ENCODE results near the gene LRTM1.

The LRTM1 gene

DNA sequence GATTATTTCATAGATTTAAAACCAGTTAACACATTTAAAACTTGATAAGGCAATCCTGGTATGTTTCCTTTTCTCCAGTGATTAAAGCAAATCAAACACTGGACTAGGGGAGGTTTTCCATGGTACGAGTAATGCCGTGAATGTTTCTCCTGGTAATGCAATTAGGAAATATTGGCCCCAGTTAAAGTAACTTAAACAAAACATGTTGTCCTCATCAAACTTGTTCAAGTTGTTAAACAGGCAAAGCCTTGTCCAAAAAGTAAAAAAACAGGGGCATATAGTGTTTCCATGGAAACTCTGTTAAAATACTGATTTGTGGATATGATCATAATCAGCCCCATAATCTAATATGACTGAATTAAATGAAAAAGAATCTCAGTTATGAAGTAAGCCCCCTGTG lies 13.1 kb upstream of the LRTM1 start:
- no peak for DNase-seq (ENCODE audit: low read depth in 2 of 2)

DNA sequence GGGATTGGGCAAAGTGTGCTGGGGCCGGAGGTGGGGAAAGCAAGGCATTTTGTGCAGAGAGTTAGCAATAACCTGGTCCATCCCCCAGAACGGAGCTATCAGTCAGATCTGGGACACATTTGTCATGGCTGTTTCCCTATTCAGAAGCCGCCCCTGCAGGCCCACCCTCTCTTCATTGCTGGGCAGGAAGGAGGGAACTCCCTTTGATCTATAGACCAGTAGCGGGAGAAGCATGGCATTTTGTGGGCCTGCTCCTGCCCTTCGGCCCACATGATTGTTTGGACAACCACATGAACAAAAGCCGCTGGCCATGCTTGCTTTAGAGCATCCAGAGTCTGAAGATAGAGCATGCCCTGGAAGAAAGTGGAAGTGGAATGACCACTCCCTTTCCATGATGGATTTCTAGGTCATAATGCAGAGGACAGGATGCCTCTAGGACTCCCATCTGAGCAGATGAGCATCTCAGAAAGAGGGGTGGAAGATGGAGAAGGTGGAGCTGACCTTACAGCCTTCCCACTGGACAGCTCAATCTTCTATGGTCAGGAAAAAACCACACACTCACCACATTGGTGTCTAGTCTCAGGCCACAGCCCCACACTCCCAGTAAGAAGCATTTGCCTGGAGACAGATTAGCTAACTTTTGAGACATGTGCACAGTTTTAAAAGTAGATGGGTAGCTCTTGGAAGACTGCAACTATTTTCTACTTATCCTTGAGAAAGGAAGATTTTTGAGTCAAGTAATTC lies 11.9 kb upstream of the LRTM1 start:
- no peak for DNase-seq (ENCODE audit: low read depth in 2 of 2)

GRCh38 chr3:54936561-54936960 lies 8.7 kb upstream of the LRTM1 start:
- no peak for DNase-seq (ENCODE audit: low read depth in 2 of 2)

GRCh38 chr3:54935869-54936268 lies 8.0 kb upstream of the LRTM1 start:
- DNase-seq (ENCODE audit: low read depth in 2 of 2), result no peak

GRCh38 chr3:54932606-54933005 lies 4.7 kb upstream of the LRTM1 start:
- DNase-seq (ENCODE audit: low read depth in 2 of 2), result no peak

GRCh38 chr3:54931182-54931581 lies 3.3 kb upstream of the LRTM1 start:
- no peak for DNase-seq (ENCODE audit: low read depth in 2 of 2)

DNA sequence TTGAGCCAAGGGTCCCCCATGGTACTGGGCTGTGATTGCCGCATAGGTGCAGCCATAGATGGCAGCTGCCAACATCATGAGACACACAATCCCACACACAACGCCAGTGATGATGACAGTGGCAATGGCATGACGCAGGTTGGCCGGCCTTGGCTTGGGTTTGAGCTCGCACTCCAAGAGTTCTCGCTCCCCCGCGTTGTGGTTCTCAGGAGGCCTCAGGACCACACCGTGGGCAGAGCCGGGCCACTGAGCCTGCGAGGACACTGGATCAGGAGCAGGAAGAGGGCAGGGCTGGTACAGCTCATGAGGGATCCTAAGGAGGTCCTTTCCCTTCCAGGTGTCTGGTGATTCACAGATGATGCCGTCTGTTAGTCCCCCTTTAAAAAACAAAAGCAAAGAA lies 9.3 kb downstream of the LRTM1 start:
- DNase-seq (ENCODE audit: low read depth in 2 of 2), result no peak

GRCh38 chr3:54917862-54918261 lies 10.0 kb downstream of the LRTM1 start:
- DNase-seq (ENCODE audit: low read depth in 2 of 2), result no peak

DNA sequence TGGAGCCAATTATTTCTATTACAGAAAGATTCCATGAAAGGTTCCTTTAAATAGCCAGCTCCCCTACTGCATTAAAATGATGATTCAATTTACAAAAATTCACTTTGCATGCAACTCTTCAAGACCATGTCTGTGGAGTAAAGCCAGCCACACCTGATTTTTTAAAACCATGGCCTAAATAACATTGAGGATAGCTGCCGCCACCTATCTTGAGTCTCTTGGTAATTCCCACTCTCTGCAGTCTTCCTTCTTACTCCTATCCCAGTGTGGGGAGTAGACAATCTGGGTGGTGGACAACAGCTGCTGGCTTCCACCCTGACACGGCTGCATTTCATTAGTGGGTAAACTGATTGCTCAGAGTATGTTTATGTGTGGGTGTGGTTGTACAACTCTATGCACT lies 10.7 kb downstream of the LRTM1 start:
- DNase-seq (ENCODE audit: low read depth in 2 of 2), result no peak

- DNase-seq (ENCODE audit: low read depth in 2 of 2), result no peak
These were observed 11.1 kb downstream of the LRTM1 start for GRCh38 chr3:54916732-54917131.

- DNase-seq (ENCODE audit: low read depth in 2 of 2), result no peak
These were observed 11.9 kb downstream of the LRTM1 start for GRCh38 chr3:54915976-54916375.

- DNase-seq (ENCODE audit: low read depth in 2 of 2), result no peak
These were observed 12.7 kb downstream of the LRTM1 start for GRCh38 chr3:54915181-54915580.

DNA sequence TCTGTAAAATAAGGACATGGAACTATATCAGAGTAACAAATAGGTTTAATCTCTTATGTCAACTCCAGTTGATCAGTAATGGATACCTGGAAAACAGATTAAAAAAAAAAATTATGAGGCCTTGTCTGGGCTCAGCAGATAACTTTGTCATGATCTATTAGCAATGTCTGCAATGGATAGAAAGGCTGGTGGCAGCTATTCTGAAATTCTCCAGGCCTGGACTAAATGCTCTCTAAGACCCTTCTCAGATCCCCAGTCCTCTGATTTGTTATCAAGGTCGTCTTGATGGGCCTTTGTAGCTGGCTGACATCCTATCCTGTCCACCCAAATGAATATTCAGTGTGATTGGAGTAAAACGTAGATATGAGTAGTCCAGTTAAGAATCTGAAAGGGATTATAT lies 13.7 kb downstream of the LRTM1 start:
- DNase-seq (ENCODE audit: low read depth in 2 of 2), result no peak

- no peak for DNase-seq (ENCODE audit: low read depth in 2 of 2)
These were observed 18.7 kb downstream of the LRTM1 start for GRCh38 chr3:54909191-54909590.

GRCh38 chr3:54906763-54907162 lies 21.1 kb downstream of the LRTM1 start:
- DNase-seq (ENCODE audit: low read depth in 2 of 2), result no peak

- DNase-seq (ENCODE audit: low read depth in 2 of 2), result no peak
These were observed 21.9 kb downstream of the LRTM1 start for GRCh38 chr3:54905920-54906319.

DNA sequence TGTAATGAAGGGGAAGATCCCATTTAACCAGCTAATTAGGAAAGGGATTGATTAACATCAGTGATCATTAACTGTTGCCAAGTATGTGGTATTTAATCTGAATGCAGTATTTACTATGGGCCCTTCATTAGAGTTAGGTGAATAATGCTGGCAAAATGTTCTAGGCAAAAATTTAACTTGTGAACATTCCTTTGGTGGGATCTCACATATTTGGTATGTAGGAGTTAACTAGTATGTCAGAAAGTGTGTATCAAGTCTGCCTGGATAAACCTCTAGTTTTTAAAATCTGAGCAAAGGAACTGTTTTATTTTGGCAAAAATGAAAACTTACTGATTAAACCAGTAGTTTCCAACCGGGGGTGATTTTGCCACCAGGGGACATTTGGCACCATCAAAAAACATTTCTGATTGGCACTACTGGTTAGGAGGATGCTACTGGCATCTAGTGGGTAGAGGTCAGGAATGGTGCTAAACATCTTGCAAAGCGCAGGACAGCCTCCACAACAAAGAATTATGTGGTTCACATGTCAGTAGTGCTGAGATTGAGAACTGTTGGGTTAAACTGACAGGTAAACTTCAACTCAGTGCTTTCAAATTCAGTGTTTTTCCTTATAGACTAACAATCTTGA lies 22.5 kb downstream of the LRTM1 start:
- DNase-seq (ENCODE audit: low read depth in 2 of 2), result no peak

GRCh38 chr3:54901906-54902685 lies 25.8 kb downstream of the LRTM1 start:
- no peak for DNase-seq (ENCODE audit: low read depth in 2 of 2)

DNA sequence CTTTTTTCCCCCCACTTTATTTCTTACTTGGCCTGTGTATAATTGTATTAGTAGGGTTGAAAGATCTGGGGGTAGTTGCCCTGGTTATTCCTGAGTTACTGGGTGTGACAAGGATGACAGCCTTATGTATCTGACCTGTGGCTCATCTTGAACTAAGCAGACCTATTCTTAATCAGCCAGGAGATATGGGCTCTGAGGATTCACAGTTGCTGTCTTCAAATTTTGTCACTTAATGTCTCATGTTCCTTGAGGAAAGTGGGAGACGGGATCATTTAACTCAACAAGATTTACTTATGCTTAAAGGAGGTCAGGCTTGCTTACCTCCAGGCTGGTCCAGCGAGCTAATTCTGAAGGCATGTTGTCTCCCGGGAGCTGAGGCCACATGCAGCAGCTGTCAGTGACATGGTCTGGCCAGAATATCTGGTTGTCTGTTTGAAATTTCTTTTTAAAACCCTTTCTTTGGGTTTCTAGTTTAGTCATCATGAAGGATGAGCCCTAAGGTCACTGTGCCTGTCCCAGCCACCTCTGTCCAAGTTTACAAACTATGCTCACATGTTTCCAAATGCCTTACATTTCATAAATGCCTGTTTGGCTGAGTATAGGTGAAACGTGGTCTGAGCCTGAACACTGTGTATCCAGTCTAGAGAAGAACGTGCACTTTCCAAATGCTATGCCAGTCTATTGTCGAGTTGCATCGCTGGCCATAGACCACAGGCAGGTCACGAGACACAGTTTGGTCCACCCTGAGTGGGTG lies 26.8 kb downstream of the LRTM1 start:
- DNase-seq (ENCODE audit: low read depth in 2 of 2), result no peak

DNA sequence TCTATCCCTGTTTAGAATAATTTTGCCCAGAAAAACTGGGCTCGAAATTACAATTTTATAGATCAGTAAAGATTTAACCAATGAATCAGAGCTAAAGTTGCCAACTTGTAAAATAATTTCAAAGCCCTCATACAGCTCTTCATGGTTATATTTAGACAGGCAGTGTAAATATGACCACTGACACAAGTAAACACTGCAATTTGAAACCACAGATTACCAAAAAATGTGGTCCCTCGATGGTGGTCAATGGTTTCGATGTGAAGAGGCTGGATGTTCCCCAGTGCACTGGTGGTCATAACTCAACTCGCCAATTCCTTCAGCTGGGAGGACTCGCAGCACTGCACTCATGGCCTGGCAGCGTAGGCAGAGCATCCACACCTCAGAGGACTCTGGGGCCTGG lies 28.6 kb downstream of the LRTM1 start:
- no peak for DNase-seq (ENCODE audit: low read depth in 2 of 2)

- DNase-seq (ENCODE audit: low read depth in 2 of 2), result no peak
These were observed 30.7 kb downstream of the LRTM1 start for GRCh38 chr3:54897028-54897711.

- no peak for DNase-seq (ENCODE audit: low read depth in 2 of 2)
These were observed 32.2 kb downstream of the LRTM1 start for GRCh38 chr3:54895613-54896012.

All from stimulated activated CD8-positive, alpha-beta memory T cell treated with anti-CD3 and anti-CD28 coated beads, Interleukin-2, amount 100 ng/mL, for 1 hour (primary cell).